MM.1S (cell line): ENCODE measurements around the gene GRB10.

Experiments
- CTCF ChIP-seq: fragments of 300-600 bp; sonication (generic); IDR thresholded peaks from 2 replicates; pipeline ENCODE4 v1.5.1; 2016; ENCODE audit warnings: antibody characterized with exemption, low read length, mixed read lengths
- EZH2 ChIP-seq: fragments of 300-600 bp; sonication (generic); optimal IDR thresholded peaks from 2 replicates; pipeline ENCODE3; 2017; ENCODE audit warnings: low read depth, mild to moderate bottlenecking, antibody characterized with exemption, low read length, mixed read lengths
- EZH2phosphoT487 ChIP-seq: fragments of 300-600 bp; sonication (generic); IDR thresholded peaks from 2 replicates; pipeline ENCODE4 v1.6.1; 2018; ENCODE audit warnings: antibody characterized with exemption, low read length

GRCh38 chr7:50780436-50780835 is 2.3 kb downstream of the GRB10 start:
- TF ChIP-seq CTCF (no peak), EZH2 (no peak), EZH2phosphoT487 (no peak)
